ENCODE data around the gene SPEG.

DNA sequence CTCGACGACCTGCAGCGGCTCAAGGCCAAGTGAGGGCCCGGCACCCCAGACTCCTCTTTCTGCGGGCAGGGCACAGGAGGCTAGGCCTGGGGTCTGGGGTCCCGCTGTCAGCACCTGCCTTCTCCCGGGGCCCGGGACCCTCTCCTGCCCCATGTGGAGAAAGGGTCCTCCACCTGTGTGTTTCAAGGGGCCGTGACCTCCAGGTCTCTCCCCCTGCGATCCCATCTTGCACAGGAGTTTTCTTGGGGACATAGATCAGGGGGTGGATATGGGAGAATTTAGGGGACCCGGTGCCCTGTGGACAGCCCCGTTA is 15.7 kb upstream of the SPEG start:
- TF ChIP-seq, protein P1, sequence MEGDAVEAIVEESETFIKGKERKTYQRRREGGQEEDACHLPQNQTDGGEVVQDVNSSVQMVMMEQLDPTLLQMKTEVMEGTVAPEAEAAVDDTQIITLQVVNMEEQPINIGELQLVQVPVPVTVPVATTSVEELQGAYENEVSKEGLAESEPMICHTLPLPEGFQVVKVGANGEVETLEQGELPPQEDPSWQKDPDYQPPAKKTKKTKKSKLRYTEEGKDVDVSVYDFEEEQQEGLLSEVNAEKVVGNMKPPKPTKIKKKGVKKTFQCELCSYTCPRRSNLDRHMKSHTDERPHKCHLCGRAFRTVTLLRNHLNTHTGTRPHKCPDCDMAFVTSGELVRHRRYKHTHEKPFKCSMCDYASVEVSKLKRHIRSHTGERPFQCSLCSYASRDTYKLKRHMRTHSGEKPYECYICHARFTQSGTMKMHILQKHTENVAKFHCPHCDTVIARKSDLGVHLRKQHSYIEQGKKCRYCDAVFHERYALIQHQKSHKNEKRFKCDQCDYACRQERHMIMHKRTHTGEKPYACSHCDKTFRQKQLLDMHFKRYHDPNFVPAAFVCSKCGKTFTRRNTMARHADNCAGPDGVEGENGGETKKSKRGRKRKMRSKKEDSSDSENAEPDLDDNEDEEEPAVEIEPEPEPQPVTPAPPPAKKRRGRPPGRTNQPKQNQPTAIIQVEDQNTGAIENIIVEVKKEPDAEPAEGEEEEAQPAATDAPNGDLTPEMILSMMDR (IDR thresholded peaks at IDR 0.05): no peak
- no peak for TF ChIP-seq POLR2AphosphoS5 (IDR thresholded peaks at IDR 0.05)
